GM20431 (cell line): ENCODE measurements around the gene CETN1.

Experiments
- in situ Hi-C: fragments of 300-500 bp; cut with MseI, MboI; formaldehyde crosslinking; loops from one replicate; pipeline ENCODE4 v1.15.0; 2020; ENCODE audit warnings: low sequenced_read_pairs; ENCODE audit not compliant: unreplicated experiment

CETN1 gene

DNA sequence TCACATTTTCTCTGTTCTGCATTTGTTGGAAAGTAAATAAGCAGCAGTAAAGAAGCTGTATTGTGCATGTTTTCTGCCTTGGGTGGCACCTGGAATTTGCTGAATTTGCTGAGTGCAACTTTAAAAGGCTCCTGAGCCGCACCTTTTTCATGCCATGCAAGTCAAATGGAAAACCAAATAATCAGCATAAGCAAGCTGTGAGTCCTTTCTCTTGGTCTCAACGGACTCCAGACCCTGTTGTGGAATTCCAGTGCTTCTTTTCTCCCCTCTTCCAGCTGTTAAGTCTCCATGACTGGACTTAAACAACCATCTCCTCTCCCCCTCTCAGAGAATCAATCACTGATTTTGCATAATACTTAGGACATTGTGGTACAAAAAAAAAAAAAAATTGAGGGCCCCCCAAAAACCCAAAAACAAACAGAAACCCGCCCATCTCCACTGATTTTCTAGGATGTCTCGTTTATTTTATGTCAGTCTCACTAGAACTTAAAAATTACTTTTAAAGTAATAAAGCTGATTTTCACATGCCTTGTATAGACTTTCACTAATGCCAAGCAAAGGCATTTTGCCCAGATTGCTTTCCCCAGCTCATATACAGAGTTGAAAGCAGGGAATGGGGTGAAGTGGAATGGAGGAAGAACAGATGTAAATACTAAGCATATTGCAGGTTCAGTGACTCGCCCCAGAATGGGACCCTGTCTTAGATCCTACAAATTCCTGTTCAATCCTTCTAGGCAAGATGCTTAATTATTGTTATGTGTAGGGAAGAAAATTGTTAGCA is 5.1 kb upstream of the CETN1 start:
- in situ Hi-C loops, result no loop called here

- in situ Hi-C loops, result no loop called here
Measured at GRCh38 chr18:576924-577323, 3.3 kb upstream of the CETN1 start.

GRCh38 chr18:577643-578375 is 2.4 kb upstream of the CETN1 start:
- in situ Hi-C loops, result no loop called here

DNA sequence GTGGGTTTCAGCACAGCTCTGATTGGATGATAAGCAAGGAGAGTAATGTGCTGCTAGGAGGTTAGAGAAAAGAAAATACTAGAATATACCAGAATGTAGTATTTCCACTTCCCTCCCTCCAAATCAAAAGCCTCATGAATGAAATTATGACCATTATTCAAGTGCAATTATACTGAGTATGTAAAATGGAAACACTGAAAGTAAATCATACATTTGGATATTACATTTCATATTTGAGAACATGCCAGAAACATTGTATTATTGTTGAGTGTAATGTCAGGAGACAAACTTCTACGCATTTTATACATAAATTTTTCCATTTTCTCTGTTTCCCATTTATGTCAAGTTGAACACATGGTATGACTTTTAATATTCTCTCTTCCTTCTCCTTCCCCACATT is 942 bp upstream of the CETN1 start:
- in situ Hi-C loops, result no loop called here

GRCh38 chr18:581096-581495 is 916 bp downstream of the CETN1 start:
- in situ Hi-C loops, result no loop called here

DNA sequence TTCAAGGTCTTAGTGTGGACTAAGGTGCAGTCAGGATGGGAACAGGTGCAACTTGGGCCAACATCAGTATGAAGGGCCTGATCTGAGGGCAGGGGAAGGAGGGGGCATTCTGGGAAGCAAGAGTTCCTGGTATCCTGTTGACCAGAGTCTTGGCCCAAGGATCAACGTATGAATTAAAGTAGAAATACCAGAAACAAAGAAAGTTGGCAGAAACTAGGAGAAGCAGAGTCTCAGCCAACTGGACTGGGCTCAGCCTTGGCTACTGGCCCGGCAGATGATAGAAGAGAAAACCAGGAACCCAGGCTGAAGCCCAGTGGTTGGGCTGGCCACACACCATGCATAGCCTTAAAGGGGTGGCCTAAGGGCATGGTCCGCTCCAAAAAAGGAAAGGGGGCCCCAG is 2.3 kb downstream of the CETN1 start:
- in situ Hi-C loops, result no loop called here

DNA sequence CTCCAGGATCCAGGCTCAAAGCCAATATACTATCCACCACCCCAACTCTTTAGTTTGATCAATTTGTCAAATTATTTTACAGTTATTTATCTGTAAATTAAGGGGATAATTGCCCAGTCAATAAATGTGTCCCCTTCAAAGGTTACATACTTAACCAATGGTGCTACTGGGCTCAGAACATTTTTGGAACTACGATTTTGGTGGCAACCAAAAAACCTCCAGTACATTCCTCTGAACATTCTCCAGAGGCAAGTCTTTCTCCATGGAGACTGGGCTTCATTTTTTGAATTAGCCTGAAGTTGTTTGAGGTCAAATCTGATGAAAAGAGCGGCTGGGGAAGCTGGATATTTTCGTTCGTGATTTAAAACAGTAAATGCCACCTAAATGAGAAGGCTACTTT is 14.9 kb downstream of the CETN1 start:
- in situ Hi-C loops, result no loop called here

DNA sequence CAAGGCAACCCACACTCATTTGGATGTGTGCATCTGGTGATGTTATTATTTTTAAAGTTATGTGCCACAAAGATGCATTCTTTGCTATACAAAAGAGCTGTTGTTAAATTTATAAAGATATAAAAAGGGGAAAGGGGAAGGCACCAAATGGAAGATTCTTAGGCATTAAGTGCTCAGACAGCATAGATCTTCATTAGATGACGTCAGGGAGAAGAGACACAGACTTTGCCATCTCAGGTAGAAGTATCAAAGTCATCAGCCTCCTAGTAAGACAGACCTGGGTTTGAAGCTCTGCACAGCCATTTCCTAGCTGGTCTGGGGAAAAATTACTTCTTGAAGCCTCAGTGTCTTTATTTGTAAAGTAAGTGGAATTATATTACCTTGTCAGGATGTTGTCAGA is 15.4 kb downstream of the CETN1 start:
- in situ Hi-C loops, result no loop called here

DNA sequence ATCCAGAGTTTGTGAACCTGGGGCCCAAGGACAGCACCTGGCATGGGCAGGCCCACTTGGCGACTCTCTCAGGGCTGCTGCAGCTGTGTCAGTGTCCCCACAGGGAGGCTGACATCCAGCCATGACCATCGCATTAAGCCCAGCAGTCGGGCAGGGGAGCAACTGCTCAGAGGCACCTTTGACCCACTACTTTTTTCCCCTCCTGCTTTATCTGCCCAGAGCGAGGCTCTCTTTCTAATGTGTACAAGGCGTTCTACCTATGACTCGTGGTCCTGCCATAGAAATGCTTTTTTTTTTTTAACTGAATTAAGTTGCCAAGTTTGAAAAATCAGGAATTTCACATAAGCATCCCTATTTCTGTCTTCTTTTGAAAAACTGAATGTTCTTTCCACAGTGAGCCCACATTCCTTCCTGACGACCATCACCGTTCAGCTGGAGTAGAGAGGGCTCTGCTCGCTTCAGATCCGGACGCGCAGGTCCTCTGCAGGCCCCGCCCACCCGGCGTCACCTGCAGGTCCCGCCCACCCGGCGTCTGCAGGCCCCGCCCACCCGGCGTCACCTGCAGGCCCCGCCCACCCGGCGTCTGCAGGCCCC is 16.2 kb downstream of the CETN1 start:
- in situ Hi-C loops, result no loop called here

DNA sequence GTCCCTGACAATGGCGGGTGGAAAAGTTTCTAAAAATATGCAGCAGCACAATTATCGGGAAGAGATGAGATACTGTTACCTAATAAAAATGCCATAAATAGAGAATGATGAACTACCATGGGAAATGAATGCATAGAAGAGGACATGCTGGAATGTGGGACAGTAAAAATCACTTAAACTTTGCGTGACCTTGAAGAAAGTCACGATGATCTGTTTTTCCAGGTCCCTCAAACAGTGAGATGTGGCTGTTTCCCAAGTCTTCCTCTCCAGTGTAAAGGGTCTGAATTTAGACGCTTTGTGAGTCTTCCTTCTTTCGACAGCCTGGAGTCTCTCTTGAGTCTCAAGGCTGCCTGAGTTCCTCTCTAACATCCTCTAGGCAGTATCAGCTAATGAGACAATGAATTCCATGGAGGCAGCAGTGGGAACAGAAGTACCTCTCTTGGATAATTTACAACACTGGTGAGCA is 18.0 kb downstream of the CETN1 start:
- in situ Hi-C loops, result no loop called here

GRCh38 chr18:600107-600506 is 19.9 kb downstream of the CETN1 start:
- in situ Hi-C loops, result no loop called here

- in situ Hi-C loops, result no loop called here
Measured at GRCh38 chr18:604771-605170, 24.6 kb downstream of the CETN1 start.

DNA sequence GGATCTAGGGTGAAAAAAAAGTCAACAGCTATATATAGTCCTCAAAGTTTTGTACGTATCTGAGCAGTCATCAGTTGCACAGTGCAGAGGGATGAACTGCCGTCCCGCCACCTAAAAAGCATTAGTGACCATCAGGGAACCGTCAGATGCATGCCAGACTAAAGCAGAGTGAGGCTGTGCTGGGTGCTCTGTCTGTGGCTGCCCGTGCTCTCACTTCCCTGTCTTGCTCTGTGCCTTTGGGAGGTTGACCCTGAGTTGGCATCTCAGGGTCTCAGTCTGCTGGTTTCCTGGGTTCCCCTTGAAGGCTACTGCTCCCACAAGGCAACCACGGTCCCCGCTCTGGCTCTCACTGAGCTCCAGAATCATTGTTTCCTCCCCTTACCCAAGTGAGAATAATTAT is 27.8 kb downstream of the CETN1 start:
- in situ Hi-C loops, result no loop called here

DNA sequence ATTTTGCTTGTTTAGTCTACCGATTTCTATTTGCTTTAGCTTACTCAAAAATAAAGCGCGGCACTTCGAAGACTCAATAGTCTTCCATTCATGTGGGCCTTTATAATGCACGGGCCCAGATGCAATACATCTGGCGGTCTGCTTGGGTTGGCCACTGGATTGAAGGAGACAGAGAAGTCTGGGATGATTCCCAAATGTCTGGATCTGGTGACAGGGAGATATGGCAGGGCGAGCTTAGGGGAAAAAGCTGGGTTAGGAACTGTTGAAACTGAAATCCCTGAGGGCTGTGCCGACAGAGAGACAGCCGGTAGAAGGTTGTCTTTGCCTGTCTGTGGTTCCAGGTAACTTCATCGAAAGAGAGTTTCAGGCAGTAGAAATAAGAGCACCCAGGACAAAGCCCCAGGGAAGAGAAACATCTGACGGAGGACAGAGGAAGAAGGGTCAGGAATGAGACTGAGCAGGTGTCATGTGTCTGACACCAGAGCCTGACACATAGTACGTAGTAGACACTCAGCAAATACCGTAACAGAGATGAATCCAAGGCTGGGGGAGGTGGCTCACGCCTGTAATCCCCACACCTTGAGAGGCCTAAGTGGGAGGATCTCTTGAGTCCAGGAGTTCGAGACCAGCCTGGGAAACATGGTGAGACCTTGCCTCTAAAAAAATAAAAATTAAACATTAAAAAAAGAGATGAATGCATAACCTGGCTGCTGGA is 30.2 kb downstream of the CETN1 start:
- in situ Hi-C loops, result no loop called here

- in situ Hi-C loops, result no loop called here
Measured at GRCh38 chr18:612156-612555, 32.0 kb downstream of the CETN1 start.

GRCh38 chr18:614193-614592 is 34.0 kb downstream of the CETN1 start:
- in situ Hi-C loops, result no loop called here

DNA sequence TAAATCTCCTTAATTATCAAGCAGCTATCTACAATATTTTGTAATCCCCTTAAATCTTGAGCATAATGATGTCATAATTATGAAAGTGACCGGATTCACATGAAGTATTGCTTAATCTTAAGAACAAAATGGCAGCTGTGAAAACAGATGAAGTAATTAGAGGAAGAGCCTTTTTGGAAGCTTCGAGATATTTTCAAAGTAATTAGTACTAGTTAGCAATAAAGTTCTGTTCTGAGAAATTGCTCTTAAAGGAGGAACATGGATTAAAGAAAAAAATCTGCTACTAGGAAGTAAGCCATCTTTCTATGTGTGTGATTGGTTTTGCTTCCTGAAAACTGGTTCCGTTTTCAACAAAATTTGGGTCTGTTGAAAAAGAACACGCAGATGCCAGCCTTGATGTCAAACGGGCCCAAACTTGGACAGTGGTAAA is 34.9 kb downstream of the CETN1 start:
- in situ Hi-C loops, result no loop called here

DNA sequence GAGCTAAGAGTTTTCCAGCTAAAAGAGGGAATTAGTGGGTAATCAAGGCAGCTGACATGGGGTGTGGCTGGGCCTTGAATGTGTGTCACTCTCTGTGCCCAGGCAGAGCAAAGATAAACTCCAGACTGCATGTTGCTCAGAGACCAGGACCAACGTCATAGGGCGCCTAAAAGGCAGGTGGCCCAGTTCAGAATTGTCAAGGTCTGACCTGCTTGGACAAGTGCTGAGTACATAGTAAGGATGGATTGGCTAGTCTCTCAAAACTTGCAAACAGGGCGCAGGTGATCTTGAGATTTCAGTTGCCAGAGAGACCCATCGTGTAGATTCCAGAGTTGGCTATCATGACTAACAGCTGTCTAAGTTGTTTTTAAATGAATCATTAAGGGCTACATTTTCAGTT is 35.6 kb downstream of the CETN1 start:
- in situ Hi-C loops, result no loop called here

DNA sequence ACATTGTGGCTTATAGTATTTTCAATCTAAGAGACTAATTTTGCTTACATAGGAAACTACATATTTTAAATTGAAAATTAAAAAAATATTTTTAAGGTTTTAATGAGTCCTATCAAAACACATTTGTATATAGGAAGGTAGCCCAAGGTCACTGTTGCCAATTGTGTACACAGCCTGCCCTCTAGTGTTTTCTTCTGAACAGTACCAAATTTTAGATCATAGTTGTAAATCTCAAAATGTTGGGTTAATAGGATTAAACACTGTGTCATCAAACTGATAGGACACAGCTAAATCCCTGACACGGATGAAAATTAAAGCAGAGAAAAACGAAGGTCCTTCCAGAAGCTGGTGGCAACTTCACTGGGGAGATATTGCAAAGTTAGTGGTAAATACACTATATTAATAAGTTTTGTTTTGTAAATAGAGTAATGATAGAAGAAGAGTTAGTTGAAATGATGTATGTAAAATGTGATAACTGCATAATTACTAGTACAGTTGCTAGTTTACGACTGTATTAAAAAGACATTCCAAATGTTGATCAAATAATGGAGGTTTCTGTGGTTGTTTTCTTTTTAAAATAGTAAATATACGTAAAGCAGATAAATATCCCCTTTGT is 36.3 kb downstream of the CETN1 start:
- in situ Hi-C loops, result no loop called here

DNA sequence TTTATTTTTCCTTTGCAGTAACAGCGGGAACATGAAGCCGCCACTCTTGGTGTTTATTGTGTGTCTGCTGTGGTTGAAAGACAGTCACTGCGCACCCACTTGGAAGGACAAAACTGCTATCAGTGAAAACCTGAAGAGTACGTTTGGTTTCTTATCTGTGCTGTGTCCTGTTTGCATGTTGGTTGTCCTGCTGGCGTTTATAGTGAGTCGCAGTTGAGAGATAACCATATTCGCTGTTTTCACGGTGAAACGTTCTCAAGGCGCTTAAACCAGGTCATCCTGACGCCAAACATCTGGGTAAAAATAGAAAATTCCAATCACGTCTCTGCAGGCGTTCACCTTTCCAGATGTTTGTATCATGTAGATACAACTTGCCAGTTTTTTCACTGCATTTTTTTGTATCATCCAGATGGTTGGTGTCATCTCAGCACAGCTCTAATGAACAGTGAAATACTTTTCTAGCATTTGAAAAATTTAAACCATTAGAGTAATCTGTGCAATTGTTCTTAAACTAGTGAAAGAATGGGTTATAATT is 37.9 kb downstream of the CETN1 start:
- in situ Hi-C loops, result no loop called here
